H9 (cell line): ENCODE measurements around the gene RSPRY1. TPM values are rescaled to one million over a fixed set of nuclear protein-coding genes. Genes with fewer than 3 reads are reported as not detected.

Experiments used
- DNase-seq: peaks from one replicate; pipeline ENCODE4 v3.0.0-alpha.2; 2017
- H2AFZ ChIP-seq: one replicate; pipeline ENCODE4 v1.6.1; 2013; ENCODE audit warnings: mild to moderate bottlenecking, low read length, control low read depth, moderate library complexity
- H2AK5ac ChIP-seq: 2 replicates; pipeline ENCODE4 v1.6.1; 2013; ENCODE audit warnings: low read length, control low read depth, mixed read lengths; ENCODE audit not compliant: insufficient read length
- H2BK120ac ChIP-seq: one replicate; pipeline ENCODE4 v1.6.1; 2013; ENCODE audit warnings: low read depth, mild to moderate bottlenecking, low read length, control low read depth, inconsistent platforms; ENCODE audit not compliant: poor library complexity, severe bottlenecking
- H2BK12ac ChIP-seq: 2 replicates; pipeline ENCODE4 v1.6.1; 2013; ENCODE audit warnings: low read length, control low read depth, mixed read lengths, low read depth; ENCODE audit not compliant: insufficient read length
- H2BK15ac ChIP-seq: 2 replicates; pipeline ENCODE4 v1.6.1; 2013; ENCODE audit warnings: low read depth, low read length, control low read depth
- H2BK20ac ChIP-seq: one replicate; pipeline ENCODE4 v1.6.1; 2013; ENCODE audit warnings: low read depth, mild to moderate bottlenecking, low read length, control low read depth, inconsistent platforms; ENCODE audit not compliant: poor library complexity, severe bottlenecking
- H2BK5ac ChIP-seq: 2 replicates; pipeline ENCODE4 v1.6.1; 2013; ENCODE audit warnings: low read length, control low read depth, mixed read lengths; ENCODE audit not compliant: insufficient read length
- H3K14ac ChIP-seq: 2 replicates; pipeline ENCODE4 v1.6.1; 2013; ENCODE audit warnings: low read length, control low read depth; ENCODE audit not compliant: insufficient read depth
- H3K18ac ChIP-seq: 2 replicates; pipeline ENCODE4 v1.6.1; 2013; ENCODE audit warnings: low read depth, mild to moderate bottlenecking, mixed read lengths, low read length, control low read depth; ENCODE audit not compliant: insufficient read length
- H3K23ac ChIP-seq: 2 replicates; pipeline ENCODE4 v1.6.1; 2013; ENCODE audit warnings: low read length, control low read depth, mixed read lengths, low read depth; ENCODE audit not compliant: insufficient read length
- H3K23me2 ChIP-seq: 2 replicates; pipeline ENCODE4 v1.6.1; 2013; ENCODE audit warnings: low read depth, mild to moderate bottlenecking, mixed read lengths, low read length, control low read depth; ENCODE audit not compliant: insufficient read length, poor library complexity, severe bottlenecking
- H3K27ac ChIP-seq: 2 replicates; pipeline ENCODE4 v1.5.1; 2013; ENCODE audit warnings: low read length, control low read depth, mixed read lengths, low read depth; ENCODE audit not compliant: insufficient read length
- H3K27me3 ChIP-seq: 2 replicates; pipeline ENCODE4 v1.6.1; 2013; ENCODE audit warnings: low read length, control low read depth, inconsistent platforms; ENCODE audit not compliant: insufficient read depth
- H3K4ac ChIP-seq: 2 replicates; pipeline ENCODE4 v1.6.1; 2013; ENCODE audit warnings: low read depth, mild to moderate bottlenecking, control low read depth, inconsistent platforms, low read length, moderate library complexity
- H3K4me1 ChIP-seq: 2 replicates; pipeline ENCODE4 v1.6.1; 2013; ENCODE audit warnings: low read length, control low read depth, inconsistent platforms; ENCODE audit not compliant: insufficient read depth
- H3K4me2 ChIP-seq: 2 replicates; pipeline ENCODE4 v1.6.1; 2013; ENCODE audit warnings: low read length, control low read depth, mixed read lengths; ENCODE audit not compliant: insufficient read length, insufficient read depth
- H3K56ac ChIP-seq: 2 replicates; pipeline ENCODE4 v1.6.1; 2013; ENCODE audit warnings: low read depth, mild to moderate bottlenecking, mixed read lengths, low read length, control low read depth; ENCODE audit not compliant: insufficient read length
- H3K79me1 ChIP-seq: 2 replicates; pipeline ENCODE4 v1.6.1; 2013; ENCODE audit warnings: low read depth, mild to moderate bottlenecking, moderate library complexity, low read length, control low read depth, inconsistent platforms; ENCODE audit not compliant: insufficient read depth, poor library complexity, severe bottlenecking
- H3K79me2 ChIP-seq: 2 replicates; pipeline ENCODE4 v1.6.1; 2013; ENCODE audit warnings: low read length, control low read depth, inconsistent platforms; ENCODE audit not compliant: insufficient read depth
- H3K9ac ChIP-seq: 2 replicates; pipeline ENCODE4 v1.6.1; 2013; ENCODE audit warnings: low read length, control low read depth, mixed read lengths; ENCODE audit not compliant: insufficient read length; ENCODE audit errors: extremely low read depth
- H3K9me3 ChIP-seq: one replicate; pipeline ENCODE4 v1.6.1; 2013; ENCODE audit warnings: low read depth, low read length, inconsistent platforms; ENCODE audit not compliant: control insufficient read depth
- H3T11ph ChIP-seq: one replicate; pipeline ENCODE4 v1.6.1; 2013; ENCODE audit warnings: mild to moderate bottlenecking, low read length, control low read depth, inconsistent platforms
- H4K20me1 ChIP-seq: one replicate; pipeline ENCODE4 v1.6.1; 2013; ENCODE audit not compliant: control insufficient read depth, insufficient read length, insufficient read depth
- H4K5ac ChIP-seq: 2 replicates; pipeline ENCODE4 v1.6.1; 2013; ENCODE audit warnings: low read depth, mild to moderate bottlenecking, mixed read lengths, low read length, control low read depth; ENCODE audit not compliant: insufficient read length
- H4K8ac ChIP-seq: replicated peaks from 2 replicates; pipeline ENCODE4 v1.6.1; 2013; ENCODE audit warnings: low read length, control low read depth, mixed read lengths, low read depth; ENCODE audit not compliant: insufficient read length
- H4K91ac ChIP-seq: 2 replicates; pipeline ENCODE4 v1.6.1; 2013; ENCODE audit warnings: low read depth, mild to moderate bottlenecking, moderate library complexity, mixed read lengths, low read length, control low read depth; ENCODE audit not compliant: insufficient read length
- H3K27ac Mint-ChIP-seq, 3 experiments: 2 replicates in 2 of 3; 3 replicates in 1 of 3; pipeline ENCODE4 v1.8.0; 2020 to 2021; ENCODE audit warnings: mixed read lengths in 3 of 3, mild to moderate bottlenecking in 1 of 3, moderate library complexity in 1 of 3
- H3K27me3 Mint-ChIP-seq: 2 replicates; pipeline ENCODE4 v1.8.0; 2021; ENCODE audit warnings: low read depth, mild to moderate bottlenecking, moderate library complexity, mixed read lengths
- H3K36me3 Mint-ChIP-seq, 3 experiments: 2 replicates in 2 of 3; 3 replicates in 1 of 3; pipeline ENCODE4 v1.8.0; 2020 to 2021; ENCODE audit warnings: low read depth in 3 of 3, mixed read lengths in 3 of 3; ENCODE audit not compliant: insufficient read depth in 1 of 3
- H3K4me1 Mint-ChIP-seq, 2 experiments: 2 replicates each; pipeline ENCODE4 v1.8.0; 2020; ENCODE audit warnings: mixed read lengths in 2 of 2
- H3K4me3 Mint-ChIP-seq, 2 experiments: 2 replicates in 1 of 2; 3 replicates in 1 of 2; pipeline ENCODE4 v1.8.0; 2020 to 2021; ENCODE audit warnings: mild to moderate bottlenecking in 2 of 2, mixed read lengths in 2 of 2, moderate library complexity in 1 of 2
- H3K9me3 Mint-ChIP-seq, 2 experiments: 2 replicates in 1 of 2; 3 replicates in 1 of 2; pipeline ENCODE4 v1.8.0; 2020; ENCODE audit warnings: mild to moderate bottlenecking in 2 of 2, mixed read lengths in 2 of 2, moderate library complexity in 1 of 2
- CTCF ChIP-seq: fragments of 200-600 bp; sonication (generic); conservative IDR thresholded peaks from 3 replicates; pipeline ENCODE4 v1.8.0; 2021; ENCODE audit warnings: antibody characterized with exemption, mild to moderate bottlenecking
- WGBS: extraction: QIAGEN DNeasy Blood & Tissue Kit; methylation state at CpG from one replicate; pipeline ENCODE4 v1.1.7; 2013; ENCODE audit warnings: missing lambda C conversion rate, low lambda C conversion rate, mixed read lengths; ENCODE audit not compliant: insufficient read length; ENCODE audit errors: extremely low coverage; 5-methylcytosine and 5-hydroxymethylcytosine counted together
- total RNA-seq: library from RNA; stranded (reverse); gene quantifications from 2 replicates; pipeline ENCODE4 v1.2.1, GENCODE V29; 2021

RSPRY1 gene
- total RNA-seq, 1 experiment from 2014 or later = 36.1 TPM

DNA sequence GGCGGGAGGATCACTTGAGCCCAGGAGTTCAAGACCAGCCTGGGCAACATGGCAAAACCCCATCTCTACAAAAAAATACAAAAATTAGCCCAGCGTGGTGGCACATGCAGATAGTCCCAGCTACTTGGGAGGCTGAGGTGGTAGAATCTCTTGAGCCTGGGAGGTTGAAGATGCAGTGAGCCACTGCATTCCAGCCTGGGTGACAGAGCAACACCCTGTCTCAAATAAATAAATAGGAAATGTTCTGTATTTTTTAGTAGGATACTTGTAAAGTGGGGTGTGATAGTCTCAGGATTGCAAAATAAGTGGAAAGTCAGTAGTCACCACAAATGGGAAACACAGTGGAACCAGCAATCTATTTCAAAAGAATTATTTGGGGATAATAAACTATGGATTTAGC is 4.0 kb downstream of the RSPRY1 start:
- Mint-ChIP-seq H3K36me3 (peaks cover 0 to 3% (median 0%) of the 10 kb centered on the region in 3 experiments; a peak in 2 of 7 replicates), H3K27ac (no peak overlapping the region), H3K4me1 (peaks cover 15 to 16% of the 10 kb centered on the region in 2 experiments), H3K9me3 (no peaks in the 10 kb centered on the region), H3K4me3 (no peak overlapping the region), H3K27me3 (no peaks in the 10 kb centered on the region)
- H4K5ac ChIP-seq = no peak overlapping the region
- H3T11ph ChIP-seq = no peak overlapping the region
- no peak overlapping the region for H2BK20ac ChIP-seq
- H3K79me2 ChIP-seq = peaks cover 16% of the 10 kb centered on the region; the same call in 1 of the 2 replicates
- no peaks in the 10 kb centered on the region for H3K9me3 ChIP-seq
- no peak overlapping the region for H3K14ac ChIP-seq
- H3K9ac ChIP-seq = no peak overlapping the region
- no peak overlapping the region for H2AFZ ChIP-seq
- H2BK5ac ChIP-seq = no peak overlapping the region
- no peak for TF ChIP-seq CTCF
- no peak overlapping the region for H3K56ac ChIP-seq
- H3K18ac ChIP-seq = no peak overlapping the region
- H2BK15ac ChIP-seq = no peak overlapping the region
- no peak overlapping the region for H4K8ac ChIP-seq
- no peak overlapping the region for H3K4ac ChIP-seq
- no peak overlapping the region for H3K23ac ChIP-seq
- H3K23me2 ChIP-seq = peaks cover 9% of the 10 kb centered on the region
- no peak overlapping the region for H2BK12ac ChIP-seq
- peaks cover under 1% of the 10 kb centered on the region for H3K79me1 ChIP-seq
- H2AK5ac ChIP-seq = no peak overlapping the region
- H3K4me2 ChIP-seq = no peak overlapping the region
- no peak overlapping the region for H4K91ac ChIP-seq
- H3K27ac ChIP-seq = no peak overlapping the region
- no peaks in the 10 kb centered on the region for H3K4me1 ChIP-seq
- no CpG with 5 or more reads among the region's 2 CpGs for WGBS
- H3K27me3 ChIP-seq = no peaks in the 10 kb centered on the region
- H2BK120ac ChIP-seq = no peak overlapping the region
- no peak for DNase-seq
- H4K20me1 ChIP-seq = no peaks in the 10 kb centered on the region
